K562 (cell line): ENCODE measurements around the gene GALR3. TPM values are rescaled to one million over a fixed set of nuclear protein-coding genes. Genes with fewer than 3 reads are reported as not detected.
A peak's percentile ranks its signal among the peaks of the same experiment; 100 is the strongest.

Source experiments
- BCL6 ChIP-seq: fragments of 250-450 bp; sonication (Bioruptor Pico); IDR thresholded peaks from 2 replicates; pipeline ENCODE4 v1.4.0; 2020
- BCOR ChIP-seq: fragments of 450-650 bp; IDR thresholded peaks from 2 replicates; pipeline ENCODE4 v1.6.1; 2016
- CAMTA2 ChIP-seq: fragments of 250-450 bp; sonication (Bioruptor Pico); conservative IDR thresholded peaks from 2 replicates; pipeline ENCODE4 v1.5.1; 2022
- CEBPB ChIP-seq: fragments of 450-650 bp; IDR thresholded peaks from 2 replicates; pipeline ENCODE4 v1.6.1; 2016; ENCODE audit warnings: missing genetic modification characterization, missing compliant biosample characterization
- CXXC5 ChIP-seq: fragments of 250-450 bp; sonication (Bioruptor Pico); IDR thresholded peaks from 2 replicates; pipeline ENCODE4 v1.8.0; 2022; ENCODE audit warnings: inconsistent platforms, mild to moderate bottlenecking, moderate library complexity
- ETS2 ChIP-seq: IDR thresholded peaks from 2 replicates; pipeline ENCODE4 v1.6.1; 2016; ENCODE audit warnings: borderline replicate concordance, missing genetic modification characterization, mild to moderate bottlenecking, moderate library complexity, missing compliant biosample characterization; ENCODE audit not compliant: poor library complexity, severe bottlenecking
- HDGF ChIP-seq: fragments of 450-650 bp; IDR thresholded peaks from 2 replicates; pipeline ENCODE4 v1.6.1; 2016
- KLF16 ChIP-seq: IDR thresholded peaks from 2 replicates; pipeline ENCODE4 v1.6.1; 2016; ENCODE audit warnings: antibody characterized with exemption
- MAFF ChIP-seq: IDR thresholded peaks from 2 replicates; pipeline ENCODE4 v1.6.1; 2012; ENCODE audit warnings: low read length, improper control_type of control experiment
- MTF1 ChIP-seq: fragments of 250-450 bp; sonication (Bioruptor Pico); IDR thresholded peaks from 2 replicates; pipeline ENCODE4 v1.9.0; 2021; ENCODE audit warnings: moderate library complexity, mild to moderate bottlenecking, inconsistent platforms, borderline replicate concordance
- NFATC3 ChIP-seq: fragments of 450-650 bp; IDR thresholded peaks from 2 replicates; pipeline ENCODE4 v1.6.1; 2017; ENCODE audit warnings: mild to moderate bottlenecking
- NFYB ChIP-seq: IDR thresholded peaks from 2 replicates; pipeline ENCODE4 v1.6.1; 2011; ENCODE audit warnings: mild to moderate bottlenecking, moderate library complexity; ENCODE audit not compliant: insufficient read length; ENCODE audit errors: extremely low read depth
- POLR2AphosphoS2 ChIP-seq: IDR thresholded peaks from 2 replicates; pipeline ENCODE4 v1.6.1; 2012; ENCODE audit warnings: low read length, improper control_type of control experiment
- POLR2G ChIP-seq: fragments of 200-400 bp; formaldehyde crosslinking; IDR thresholded peaks from 2 replicates; pipeline ENCODE4 v1.6.1; 2017; ENCODE audit warnings: low read depth, mild to moderate bottlenecking, antibody characterized with exemption, low read length, moderate library complexity
- PURB ChIP-seq: sonication (generic); formaldehyde crosslinking; IDR thresholded peaks from 2 replicates; pipeline ENCODE4 v1.9.0; 2021; ENCODE audit warnings: low read depth, mild to moderate bottlenecking, missing genetic modification reagents
- RFX7 ChIP-seq: fragments of 250-450 bp; sonication (Bioruptor Pico); IDR thresholded peaks from 2 replicates; pipeline ENCODE4 v1.5.1; 2021; ENCODE audit warnings: mild to moderate bottlenecking
- SMARCC2 ChIP-seq: fragments of 450-650 bp; IDR thresholded peaks from 2 replicates; pipeline ENCODE4 v1.6.1; 2017; ENCODE audit warnings: antibody characterized with exemption, moderate library complexity, mild to moderate bottlenecking, low read depth
- SP2 ChIP-seq: IDR thresholded peaks from 2 replicates; pipeline ENCODE4 v1.6.1; 2011; ENCODE audit warnings: mild to moderate bottlenecking, low read depth, low read length, moderate library complexity; ENCODE audit not compliant: poor library complexity, severe bottlenecking; ENCODE audit errors: extremely low read depth
- STAT5A ChIP-seq: IDR thresholded peaks from 2 replicates; pipeline ENCODE4 v1.6.1; 2012; ENCODE audit warnings: low read length, inconsistent platforms, borderline replicate concordance
- TAF15 ChIP-seq: fragments of 200-400 bp; formaldehyde crosslinking; IDR thresholded peaks from 2 replicates; pipeline ENCODE4 v1.6.1; 2017; ENCODE audit warnings: mild to moderate bottlenecking, low read depth, low read length, moderate library complexity
- ZKSCAN1 ChIP-seq: fragments of 150-350 bp; IDR thresholded peaks from 2 replicates; pipeline ENCODE4 v1.6.1; 2016; ENCODE audit warnings: low read depth, low read length
- ZNF121 ChIP-seq: sonication (generic); formaldehyde crosslinking; conservative IDR thresholded peaks from 2 replicates; pipeline ENCODE4 v1.8.0; 2022; ENCODE audit warnings: missing genetic modification reagents
- ZNF3 ChIP-seq: fragments of 250-450 bp; sonication (Bioruptor Pico); IDR thresholded peaks from 2 replicates; pipeline ENCODE4 v1.5.0; 2021; ENCODE audit warnings: mild to moderate bottlenecking, moderate library complexity
- ZNF445 ChIP-seq: fragments of 250-450 bp; sonication (Bioruptor Pico); IDR thresholded peaks from 2 replicates; pipeline ENCODE4 v1.4.0; 2020; ENCODE audit warnings: low read depth, mild to moderate bottlenecking, moderate library complexity
- polyA plus RNA-seq, 8 experiments: library from polyadenylated mRNA; depleted of rRNA in 4 of 8; stranded (reverse) in 5 of 8; unstranded in 3 of 8; fragments of >200 nt; fragmentation: Nextera tagmentation in 2 of 8; fragmentation: Illumina TruSeq in 1 of 8; extraction: Ambion mirVana in 2 of 8; extraction: Trizol in 1 of 8; gene quantifications; 2 replicates each; pipeline versions ENCODE4 v1.2.1 to v1.2.3, GENCODE V29; 2011 to 2014; ENCODE audit warnings: inconsistent platforms in 1 of 8, missing spikeins in 1 of 8
- total RNA-seq, 7 experiments: library from RNA; depleted of rRNA in 6 of 7; stranded (reverse); fragments of >200 nt in 6 of 7; fragmentation: Illumina TruSeq in 2 of 7; extraction: Trizol in 2 of 7; gene quantifications; 2 replicates each; pipeline versions ENCODE4 v1.2.1 to v1.2.3, GENCODE V29; 2011 to 2021; ENCODE audit warnings: low replicate concordance in 1 of 7
- TF ChIP-seq, protein P1 (sequence below): fragments of 450-650 bp; formaldehyde crosslinking; IDR thresholded peaks from 2 replicates; pipeline ENCODE4 v1.4.0; 2020; ENCODE audit warnings: mild to moderate bottlenecking, mixed read lengths
- TF ChIP-seq, protein P2 (sequence below): sonication (generic); formaldehyde crosslinking; IDR thresholded peaks from 2 replicates; pipeline ENCODE4 v1.8.1; 2022; ENCODE audit warnings: missing genetic modification reagents
- TF ChIP-seq, protein P3 (sequence below): sonication (generic); formaldehyde crosslinking; IDR thresholded peaks from 2 replicates; pipeline ENCODE4 v1.8.1; 2022; ENCODE audit warnings: missing genetic modification reagents

Gene GALR3
- total and polyA plus RNA-seq, 9 of the 15 experiments (the other 6 are each of a cell fraction or from before 2014, with no cell fraction given): 0.13 TPM; not detected in 8

DNA sequence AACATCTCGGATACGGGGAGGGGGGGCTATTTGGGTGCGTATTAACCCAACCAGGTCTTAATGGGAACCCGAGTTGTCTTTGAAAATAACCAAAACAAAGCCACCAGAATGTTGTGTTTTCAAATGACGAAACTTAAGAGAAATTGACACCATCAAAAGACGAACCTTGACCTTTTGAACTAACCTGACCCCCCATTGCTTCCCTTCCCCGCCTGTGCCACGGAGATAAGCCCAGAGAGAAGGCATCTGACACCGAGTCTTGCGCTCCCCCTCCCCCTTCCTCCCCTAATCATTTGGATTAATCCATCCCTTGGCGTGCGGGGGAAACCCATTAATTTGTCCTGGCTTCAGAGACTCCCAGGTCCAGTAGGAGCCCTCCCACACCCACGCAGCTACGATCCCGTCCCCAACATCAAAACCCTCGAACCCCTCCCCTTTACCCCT, 20.0 kb upstream of the GALR3 start (continued):
- TF ChIP-seq, protein P1, sequence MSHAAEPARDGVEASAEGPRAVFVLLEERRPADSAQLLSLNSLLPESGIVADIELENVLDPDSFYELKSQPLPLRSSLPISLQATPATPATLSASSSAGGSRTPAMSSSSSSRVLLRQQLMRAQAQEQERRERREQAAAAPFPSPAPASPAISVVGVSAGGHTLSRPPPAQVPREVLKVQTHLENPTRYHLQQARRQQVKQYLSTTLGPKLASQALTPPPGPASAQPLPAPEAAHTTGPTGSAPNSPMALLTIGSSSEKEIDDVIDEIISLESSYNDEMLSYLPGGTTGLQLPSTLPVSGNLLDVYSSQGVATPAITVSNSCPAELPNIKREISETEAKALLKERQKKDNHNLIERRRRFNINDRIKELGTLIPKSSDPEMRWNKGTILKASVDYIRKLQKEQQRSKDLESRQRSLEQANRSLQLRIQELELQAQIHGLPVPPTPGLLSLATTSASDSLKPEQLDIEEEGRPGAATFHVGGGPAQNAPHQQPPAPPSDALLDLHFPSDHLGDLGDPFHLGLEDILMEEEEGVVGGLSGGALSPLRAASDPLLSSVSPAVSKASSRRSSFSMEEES: no peak
- no peak for TF ChIP-seq NFATC3
- TF ChIP-seq SP2: no peak
- no peak for TF ChIP-seq NFYB
- TF ChIP-seq RFX7 (CRISPR knock-in tag): no peak
- TF ChIP-seq BCL6 (CRISPR knock-in tag): no peak
- no peak for TF ChIP-seq POLR2AphosphoS2
- peak; percentile 68 for TF ChIP-seq CEBPB (tag)
- TF ChIP-seq BCOR: peak; percentile 79
- TF ChIP-seq, protein P2, sequence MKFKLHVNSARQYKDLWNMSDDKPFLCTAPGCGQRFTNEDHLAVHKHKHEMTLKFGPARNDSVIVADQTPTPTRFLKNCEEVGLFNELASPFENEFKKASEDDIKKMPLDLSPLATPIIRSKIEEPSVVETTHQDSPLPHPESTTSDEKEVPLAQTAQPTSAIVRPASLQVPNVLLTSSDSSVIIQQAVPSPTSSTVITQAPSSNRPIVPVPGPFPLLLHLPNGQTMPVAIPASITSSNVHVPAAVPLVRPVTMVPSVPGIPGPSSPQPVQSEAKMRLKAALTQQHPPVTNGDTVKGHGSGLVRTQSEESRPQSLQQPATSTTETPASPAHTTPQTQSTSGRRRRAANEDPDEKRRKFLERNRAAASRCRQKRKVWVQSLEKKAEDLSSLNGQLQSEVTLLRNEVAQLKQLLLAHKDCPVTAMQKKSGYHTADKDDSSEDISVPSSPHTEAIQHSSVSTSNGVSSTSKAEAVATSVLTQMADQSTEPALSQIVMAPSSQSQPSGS: no peak
- TF ChIP-seq ZNF445: no peak
- TF ChIP-seq PURB (CRISPR knock-in tag): no peak
- TF ChIP-seq, protein P3, sequence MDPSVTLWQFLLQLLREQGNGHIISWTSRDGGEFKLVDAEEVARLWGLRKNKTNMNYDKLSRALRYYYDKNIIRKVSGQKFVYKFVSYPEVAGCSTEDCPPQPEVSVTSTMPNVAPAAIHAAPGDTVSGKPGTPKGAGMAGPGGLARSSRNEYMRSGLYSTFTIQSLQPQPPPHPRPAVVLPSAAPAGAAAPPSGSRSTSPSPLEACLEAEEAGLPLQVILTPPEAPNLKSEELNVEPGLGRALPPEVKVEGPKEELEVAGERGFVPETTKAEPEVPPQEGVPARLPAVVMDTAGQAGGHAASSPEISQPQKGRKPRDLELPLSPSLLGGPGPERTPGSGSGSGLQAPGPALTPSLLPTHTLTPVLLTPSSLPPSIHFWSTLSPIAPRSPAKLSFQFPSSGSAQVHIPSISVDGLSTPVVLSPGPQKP (CRISPR knock-in tag): no peak
- TF ChIP-seq CXXC5: peak; percentile 94
- TF ChIP-seq MTF1 (CRISPR knock-in tag): no peak
- no peak for TF ChIP-seq MAFF
- no peak for TF ChIP-seq HDGF
- peak; percentile 79; the same call in 1 of the 2 replicates for TF ChIP-seq STAT5A
- TF ChIP-seq TAF15: no peak
- TF ChIP-seq ETS2: no peak
- TF ChIP-seq KLF16: peak; percentile 88
- no peak for TF ChIP-seq CAMTA2 (CRISPR knock-in tag)
- peak; percentile 82 for TF ChIP-seq SMARCC2
- 0 out of 2 replicates have a peak, but pooled peaks have one; percentile 31 for TF ChIP-seq ZKSCAN1
- no peak for TF ChIP-seq POLR2G
- no peak for TF ChIP-seq ZNF121 (CRISPR knock-in tag)
- no peak for TF ChIP-seq ZNF3 (CRISPR knock-in tag)
